Activated gamma-delta T cell treated with anti-CD3 and anti-CD28 coated beads, Interleukin-2, amount 50 U/mL, for 16 hours (primary cell): Measurements from ENCODE around the gene ZNF24.

Experiments used
- DNase-seq: peaks from one replicate; pipeline ENCODE4 v3.0.0-alpha.2; 2020; ENCODE audit warnings: low read depth

Gene ZNF24

GRCh38 chr18:35296060-35296459, 48.2 kb downstream of the ZNF24 start:
- DNase-seq: no peak

DNA sequence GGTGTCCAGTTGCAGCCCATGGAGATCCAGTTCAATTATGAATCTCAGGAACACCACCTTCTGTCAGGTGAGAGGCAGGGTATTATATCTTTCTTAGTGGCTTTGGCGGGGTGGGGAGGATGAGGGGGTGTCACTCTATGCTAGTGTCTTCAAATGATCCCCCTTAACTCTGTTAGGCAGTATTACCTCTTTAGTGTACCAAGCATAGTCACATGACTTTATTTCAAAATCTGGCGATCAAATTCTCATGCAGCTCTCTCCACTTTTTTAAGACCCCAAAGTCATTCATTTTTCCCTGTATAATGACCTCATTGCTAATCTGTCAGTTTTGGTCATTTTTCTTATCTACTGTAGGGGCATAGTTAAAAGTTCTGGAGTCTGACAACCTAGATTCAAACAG, 53.1 kb downstream of the ZNF24 start:
- DNase-seq: no peak

DNA sequence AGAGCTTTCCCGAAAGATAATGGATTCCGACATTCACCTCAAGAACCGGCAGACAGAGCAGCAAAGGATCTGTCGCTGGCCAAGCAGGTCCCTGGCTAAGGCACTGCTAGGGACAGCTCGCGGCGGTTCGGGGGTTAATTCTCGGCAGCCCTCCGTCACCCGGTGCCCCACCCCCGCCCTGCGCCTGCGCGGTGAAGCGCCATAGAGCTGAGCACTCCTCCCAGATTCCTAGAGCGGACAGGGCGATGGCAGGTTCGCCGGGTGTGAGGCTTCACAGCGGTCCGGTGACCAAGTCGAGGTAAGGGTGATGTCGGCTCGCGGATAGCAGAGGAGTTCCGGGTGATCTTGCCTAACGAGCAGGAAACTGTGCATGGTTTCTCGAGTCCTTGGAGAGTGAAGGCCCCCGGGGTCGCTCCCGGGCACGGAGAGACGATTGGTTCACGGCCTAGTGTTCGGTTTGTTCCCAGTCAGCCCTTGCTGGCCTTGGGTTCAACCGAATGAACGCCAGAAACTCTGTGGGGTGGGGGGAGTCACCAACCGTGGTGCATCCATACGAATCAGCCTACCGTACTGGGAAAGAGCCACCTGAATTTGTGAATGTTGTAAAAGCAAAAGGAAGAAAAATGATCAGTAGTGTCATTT, 54.0 kb downstream of the ZNF24 start, which contains the start of gene ZSCAN30:
Gene ZSCAN30 (minus strand): TSS at position 136 of the 642 bp plus-strand sequence. CDS start 25,877 bp downstream, outside the sequence.
- peak; percentile 95 for DNase-seq

- no peak for DNase-seq
Observed at GRCh38 chr18:35289727-35290093, 54.5 kb downstream of the ZNF24 start.

DNA sequence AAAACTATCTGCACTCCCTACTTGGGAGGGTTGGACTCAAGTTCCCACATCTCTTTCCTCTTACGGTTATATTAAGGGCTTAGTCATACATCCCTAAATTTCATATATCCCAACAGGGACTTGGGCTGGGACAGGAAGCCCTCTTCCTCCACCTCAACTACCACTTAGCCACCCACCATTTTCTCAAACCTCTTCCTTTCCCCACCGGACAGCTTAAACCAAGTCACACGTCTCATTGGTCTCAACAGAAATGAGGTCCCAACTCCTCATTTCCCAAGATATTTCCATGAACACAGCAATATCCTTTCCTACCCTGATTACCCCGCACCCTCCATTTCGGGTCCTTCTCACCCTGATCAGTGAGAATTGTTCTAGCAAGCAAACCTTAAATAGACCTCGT, 54.9 kb downstream of the ZNF24 start:
- DNase-seq: no peak

- DNase-seq: no peak
Observed at GRCh38 chr18:35284841-35285240, 59.4 kb downstream of the ZNF24 start.

DNA sequence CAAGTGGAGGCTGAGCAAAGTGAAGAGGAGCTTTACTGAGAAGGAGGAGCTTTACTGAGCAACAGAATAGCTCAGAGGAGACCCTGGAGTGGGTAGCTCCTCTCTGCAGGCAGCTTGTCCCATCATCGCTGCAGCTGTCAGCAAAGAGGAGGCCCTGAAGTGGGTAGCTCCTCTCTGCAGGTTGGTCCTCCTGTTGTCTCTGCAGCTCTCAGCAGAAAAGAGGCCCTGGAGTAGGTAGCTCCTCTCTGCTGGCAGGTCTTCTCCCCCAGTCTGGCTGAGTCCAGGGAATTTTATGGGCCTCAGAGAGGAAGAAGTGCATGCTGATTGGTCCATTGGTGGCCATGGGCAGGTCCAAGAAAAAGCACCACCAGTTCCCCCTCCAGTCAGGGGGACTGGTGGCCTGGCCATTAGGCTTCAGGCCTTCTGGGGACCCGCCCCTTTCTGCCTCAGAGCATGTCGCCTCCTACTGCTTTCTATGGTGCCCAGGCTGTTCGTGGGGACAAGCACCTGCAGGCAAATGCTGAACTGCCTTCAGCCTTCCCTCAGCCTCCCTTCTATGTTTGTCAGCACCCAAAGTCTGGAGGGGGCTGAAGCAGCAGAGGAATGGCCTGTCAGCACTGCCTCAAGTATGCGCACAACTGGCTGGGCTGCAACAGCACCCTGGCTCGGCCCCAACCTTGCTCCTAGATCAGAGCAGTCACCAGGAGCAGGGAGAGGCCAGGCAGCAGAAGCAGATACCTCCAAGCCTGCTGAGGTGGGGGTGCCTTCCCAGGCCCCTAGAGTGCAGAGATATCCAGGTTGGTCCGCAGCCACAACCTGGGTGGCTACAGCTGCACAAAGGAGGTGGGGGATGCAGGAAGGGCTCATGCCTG, 60.1 kb downstream of the ZNF24 start:
- no peak for DNase-seq

GRCh38 chr18:35282353-35282752, 61.9 kb downstream of the ZNF24 start:
- DNase-seq: no peak
